Neural cell (in vitro differentiated cells): ENCODE data around the gene ITFG1. TPM values are rescaled to one million over a fixed set of nuclear protein-coding genes. Genes with fewer than 3 reads are reported as not detected.

Experiments
- H2AFZ ChIP-seq: fragments of 200-600, 300-800 bp; sonication (generic), shearing (Covaris generic); 2 replicates; pipeline ENCODE4 v1.6.0; 2014; ENCODE audit warnings: low read depth, mild to moderate bottlenecking, antibody characterized with exemption, low read length, moderate library complexity
- H3F3A ChIP-seq: fragments of 200-600 bp; shearing (Covaris generic); 2 replicates; pipeline ENCODE4 v1.6.1; 2016; ENCODE audit warnings: mild to moderate bottlenecking, moderate library complexity, mixed read lengths, antibody characterized with exemption, low read length; ENCODE audit not compliant: insufficient read depth, poor library complexity, severe bottlenecking
- H3K27ac ChIP-seq: fragments of 200-600, 300-800 bp; sonication (generic), shearing (Covaris generic); 2 replicates; pipeline ENCODE4 v1.5.1; 2014; ENCODE audit warnings: mild to moderate bottlenecking, low read length, moderate library complexity
- H3K27me3 ChIP-seq: fragments of 300-800, 200-600 bp; sonication (generic), shearing (Covaris generic); 2 replicates; pipeline ENCODE4 v1.6.0; 2014; ENCODE audit warnings: mild to moderate bottlenecking, low read depth, low read length, moderate library complexity; ENCODE audit not compliant: insufficient read depth
- H3K36me3 ChIP-seq: fragments of 300-800, 200-600 bp; sonication (generic), shearing (Covaris generic); 2 replicates; pipeline ENCODE4 v1.5.1; 2014; ENCODE audit warnings: mild to moderate bottlenecking, antibody characterized with exemption, low read length, moderate library complexity; ENCODE audit not compliant: insufficient read depth
- H3K4me2 ChIP-seq: fragments of 300-800, 200-600 bp; sonication (generic), shearing (Covaris generic); 2 replicates; pipeline ENCODE4 v1.6.0; 2014; ENCODE audit warnings: mild to moderate bottlenecking, low read length
- H3K4me3 ChIP-seq: fragments of 300-800, 200-600 bp; sonication (generic), shearing (Covaris generic); 2 replicates; pipeline ENCODE4 v1.5.1; 2014; ENCODE audit warnings: mild to moderate bottlenecking, low read length, moderate library complexity
- H3K79me2 ChIP-seq: fragments of 200-600 bp; shearing (Covaris generic); replicated peaks from 2 replicates; pipeline ENCODE4 v1.6.0; 2014; ENCODE audit warnings: mild to moderate bottlenecking, low read length, moderate library complexity; ENCODE audit not compliant: insufficient read depth
- H3K9ac ChIP-seq: fragments of 300-800, 200-600 bp; sonication (generic), shearing (Covaris generic); 2 replicates; pipeline ENCODE4 v1.6.1; 2016; ENCODE audit warnings: mild to moderate bottlenecking, low read length, mixed read lengths
- H3K9me2 ChIP-seq: fragments of 200-600 bp; shearing (Covaris generic); 2 replicates; pipeline ENCODE4 v1.6.1; 2016; ENCODE audit warnings: mild to moderate bottlenecking, low read length, mixed read lengths; ENCODE audit not compliant: insufficient read depth
- H3K9me3 ChIP-seq: fragments of 200-600, 300-800 bp; sonication (generic), shearing (Covaris generic); 2 replicates; pipeline ENCODE4 v1.6.1; 2016; ENCODE audit warnings: mild to moderate bottlenecking, mixed run types, low read length, moderate library complexity, mixed read lengths
- H4K20me1 ChIP-seq: fragments of 200-600 bp; shearing (Covaris generic); 2 replicates; pipeline ENCODE4 v1.6.1; 2016; ENCODE audit warnings: mild to moderate bottlenecking, mixed run types; ENCODE audit not compliant: insufficient read depth
- EP300 ChIP-seq: fragments of 450-650 bp; conservative IDR thresholded peaks from 2 replicates; pipeline ENCODE4 v1.6.1; 2014; ENCODE audit warnings: antibody characterized with exemption, mild to moderate bottlenecking, moderate library complexity; ENCODE audit not compliant: poor library complexity, severe bottlenecking
- EZH2 ChIP-seq: fragments of 200-600, 300-800 bp; shearing (Covaris generic), sonication (generic); IDR thresholded peaks from 2 replicates; pipeline ENCODE4 v1.6.1; 2014; ENCODE audit warnings: antibody characterized with exemption, low read length, borderline replicate concordance, mild to moderate bottlenecking; ENCODE audit not compliant: insufficient read depth, poor library complexity, severe bottlenecking
- MXI1 ChIP-seq: fragments of 450-650 bp; conservative IDR thresholded peaks from 2 replicates; pipeline ENCODE4 v1.6.1; 2014; ENCODE audit warnings: antibody characterized with exemption, mild to moderate bottlenecking; ENCODE audit not compliant: poor library complexity, severe bottlenecking
- POLR2AphosphoS5 ChIP-seq: IDR thresholded peaks from 2 replicates; pipeline ENCODE4 v1.6.1; 2012
- RAD21 ChIP-seq: fragments of 450-650 bp; conservative IDR thresholded peaks from 2 replicates; pipeline ENCODE4 v1.6.1; 2014; ENCODE audit warnings: antibody characterized with exemption, mild to moderate bottlenecking, moderate library complexity
- SMC3 ChIP-seq: fragments of 450-650 bp; conservative IDR thresholded peaks from 2 replicates; pipeline ENCODE4 v1.6.1; 2014; ENCODE audit warnings: antibody characterized with exemption, mild to moderate bottlenecking, moderate library complexity; ENCODE audit not compliant: poor library complexity
- TAF1 ChIP-seq: IDR thresholded peaks from 2 replicates; pipeline ENCODE4 v1.6.1; 2012; ENCODE audit warnings: low read depth
- polyA plus RNA-seq: library from polyadenylated mRNA; depleted of rRNA; stranded (reverse); fragments of >200 nt; gene quantifications from 2 replicates; pipeline ENCODE4 v1.2.3, GENCODE V29; 2014
- TF ChIP-seq, protein P1 (sequence below): fragments of 450-650 bp; IDR thresholded peaks from 2 replicates; pipeline ENCODE4 v1.5.1; 2014; ENCODE audit warnings: antibody characterized with exemption, mild to moderate bottlenecking, moderate library complexity; ENCODE audit not compliant: poor library complexity, severe bottlenecking
- TF ChIP-seq, protein P2 (sequence below): IDR thresholded peaks from 2 replicates; pipeline ENCODE4 v1.6.1; 2012; ENCODE audit warnings: borderline replicate concordance

The ITFG1 gene
- polyA plus RNA-seq, 1 donor from 2014 or later: 155 TPM

DNA sequence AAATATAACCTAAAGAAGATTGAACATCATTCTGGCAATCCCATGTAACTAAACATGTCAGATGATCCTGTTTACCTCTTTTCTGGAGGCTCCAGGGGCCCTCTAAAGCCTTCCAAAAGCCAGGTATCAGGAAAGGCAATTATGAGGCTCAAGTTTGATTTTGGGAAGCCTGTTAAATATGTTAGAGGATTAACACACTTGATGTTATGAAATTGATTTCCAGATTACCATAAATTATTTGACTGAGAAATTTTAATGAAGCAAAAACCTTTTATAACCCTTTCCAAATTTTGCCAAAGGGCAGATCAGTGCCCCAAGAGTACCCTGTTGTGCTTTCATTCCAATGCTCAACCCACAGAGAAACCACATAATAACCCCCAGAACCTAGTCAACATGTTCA lies 29.6 kb upstream of the ITFG1 start:
- no peak overlapping the region for H3K4me2 ChIP-seq
- no peak overlapping the region for H3K27ac ChIP-seq
- H3K9me3 ChIP-seq: peaks cover 5% of the 10 kb centered on the region
- H3K36me3 ChIP-seq: no peaks in the 10 kb centered on the region
- H3K27me3 ChIP-seq: no peaks in the 10 kb centered on the region
- H2AFZ ChIP-seq: no peak overlapping the region
- TF ChIP-seq EZH2 (no peak), TAF1 (no peak), SMC3 (no peak), POLR2AphosphoS5 (no peak), EP300 (no peak), RAD21 (no peak)
- TF ChIP-seq, protein P1, sequence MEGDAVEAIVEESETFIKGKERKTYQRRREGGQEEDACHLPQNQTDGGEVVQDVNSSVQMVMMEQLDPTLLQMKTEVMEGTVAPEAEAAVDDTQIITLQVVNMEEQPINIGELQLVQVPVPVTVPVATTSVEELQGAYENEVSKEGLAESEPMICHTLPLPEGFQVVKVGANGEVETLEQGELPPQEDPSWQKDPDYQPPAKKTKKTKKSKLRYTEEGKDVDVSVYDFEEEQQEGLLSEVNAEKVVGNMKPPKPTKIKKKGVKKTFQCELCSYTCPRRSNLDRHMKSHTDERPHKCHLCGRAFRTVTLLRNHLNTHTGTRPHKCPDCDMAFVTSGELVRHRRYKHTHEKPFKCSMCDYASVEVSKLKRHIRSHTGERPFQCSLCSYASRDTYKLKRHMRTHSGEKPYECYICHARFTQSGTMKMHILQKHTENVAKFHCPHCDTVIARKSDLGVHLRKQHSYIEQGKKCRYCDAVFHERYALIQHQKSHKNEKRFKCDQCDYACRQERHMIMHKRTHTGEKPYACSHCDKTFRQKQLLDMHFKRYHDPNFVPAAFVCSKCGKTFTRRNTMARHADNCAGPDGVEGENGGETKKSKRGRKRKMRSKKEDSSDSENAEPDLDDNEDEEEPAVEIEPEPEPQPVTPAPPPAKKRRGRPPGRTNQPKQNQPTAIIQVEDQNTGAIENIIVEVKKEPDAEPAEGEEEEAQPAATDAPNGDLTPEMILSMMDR: no peak
- TF ChIP-seq, protein P2, sequence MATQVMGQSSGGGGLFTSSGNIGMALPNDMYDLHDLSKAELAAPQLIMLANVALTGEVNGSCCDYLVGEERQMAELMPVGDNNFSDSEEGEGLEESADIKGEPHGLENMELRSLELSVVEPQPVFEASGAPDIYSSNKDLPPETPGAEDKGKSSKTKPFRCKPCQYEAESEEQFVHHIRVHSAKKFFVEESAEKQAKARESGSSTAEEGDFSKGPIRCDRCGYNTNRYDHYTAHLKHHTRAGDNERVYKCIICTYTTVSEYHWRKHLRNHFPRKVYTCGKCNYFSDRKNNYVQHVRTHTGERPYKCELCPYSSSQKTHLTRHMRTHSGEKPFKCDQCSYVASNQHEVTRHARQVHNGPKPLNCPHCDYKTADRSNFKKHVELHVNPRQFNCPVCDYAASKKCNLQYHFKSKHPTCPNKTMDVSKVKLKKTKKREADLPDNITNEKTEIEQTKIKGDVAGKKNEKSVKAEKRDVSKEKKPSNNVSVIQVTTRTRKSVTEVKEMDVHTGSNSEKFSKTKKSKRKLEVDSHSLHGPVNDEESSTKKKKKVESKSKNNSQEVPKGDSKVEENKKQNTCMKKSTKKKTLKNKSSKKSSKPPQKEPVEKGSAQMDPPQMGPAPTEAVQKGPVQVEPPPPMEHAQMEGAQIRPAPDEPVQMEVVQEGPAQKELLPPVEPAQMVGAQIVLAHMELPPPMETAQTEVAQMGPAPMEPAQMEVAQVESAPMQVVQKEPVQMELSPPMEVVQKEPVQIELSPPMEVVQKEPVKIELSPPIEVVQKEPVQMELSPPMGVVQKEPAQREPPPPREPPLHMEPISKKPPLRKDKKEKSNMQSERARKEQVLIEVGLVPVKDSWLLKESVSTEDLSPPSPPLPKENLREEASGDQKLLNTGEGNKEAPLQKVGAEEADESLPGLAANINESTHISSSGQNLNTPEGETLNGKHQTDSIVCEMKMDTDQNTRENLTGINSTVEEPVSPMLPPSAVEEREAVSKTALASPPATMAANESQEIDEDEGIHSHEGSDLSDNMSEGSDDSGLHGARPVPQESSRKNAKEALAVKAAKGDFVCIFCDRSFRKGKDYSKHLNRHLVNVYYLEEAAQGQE: no peak
- H3K9me2 ChIP-seq: no peaks in the 10 kb centered on the region
- no peak overlapping the region for H3K9ac ChIP-seq
- H3F3A ChIP-seq: no peaks in the 10 kb centered on the region
- H3K4me3 ChIP-seq: no peak overlapping the region
- no peaks in the 10 kb centered on the region for H3K79me2 ChIP-seq
- H4K20me1 ChIP-seq: no peaks in the 10 kb centered on the region

DNA sequence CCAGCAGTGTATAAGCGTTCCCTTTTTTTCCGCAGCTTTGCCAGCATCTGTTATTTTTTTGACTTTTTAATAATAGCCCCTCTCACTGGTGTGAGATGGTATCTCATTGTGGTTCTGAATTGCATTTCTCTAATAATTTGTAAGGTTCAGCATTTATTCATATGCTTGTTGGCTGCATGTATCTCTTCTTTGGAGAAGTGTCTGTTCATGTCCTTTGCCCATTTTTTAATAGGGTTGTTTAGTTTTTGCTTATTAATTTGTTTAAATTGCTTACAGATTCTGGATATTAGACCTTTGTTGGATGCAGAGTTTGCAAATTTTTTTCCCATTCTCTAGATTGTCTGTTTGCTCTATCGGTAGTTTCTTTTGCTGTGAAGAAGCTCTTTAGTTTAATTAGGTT lies 27.2 kb upstream of the ITFG1 start:
- H3K36me3 ChIP-seq: no peaks in the 10 kb centered on the region
- no peak overlapping the region for H2AFZ ChIP-seq
- no peaks in the 10 kb centered on the region for H3K9me2 ChIP-seq
- no peak for TF ChIP-seq RAD21
- no peaks in the 10 kb centered on the region for H3K27me3 ChIP-seq
- no peak overlapping the region for H3K4me2 ChIP-seq
- no peak overlapping the region for H3K4me3 ChIP-seq
- H3K9ac ChIP-seq: no peak overlapping the region
- H3K9me3 ChIP-seq: peaks cover 5% of the 10 kb centered on the region
- no peaks in the 10 kb centered on the region for H3K79me2 ChIP-seq
- H3K27ac ChIP-seq: no peak overlapping the region
- H3F3A ChIP-seq: no peaks in the 10 kb centered on the region
- H4K20me1 ChIP-seq: no peaks in the 10 kb centered on the region

DNA sequence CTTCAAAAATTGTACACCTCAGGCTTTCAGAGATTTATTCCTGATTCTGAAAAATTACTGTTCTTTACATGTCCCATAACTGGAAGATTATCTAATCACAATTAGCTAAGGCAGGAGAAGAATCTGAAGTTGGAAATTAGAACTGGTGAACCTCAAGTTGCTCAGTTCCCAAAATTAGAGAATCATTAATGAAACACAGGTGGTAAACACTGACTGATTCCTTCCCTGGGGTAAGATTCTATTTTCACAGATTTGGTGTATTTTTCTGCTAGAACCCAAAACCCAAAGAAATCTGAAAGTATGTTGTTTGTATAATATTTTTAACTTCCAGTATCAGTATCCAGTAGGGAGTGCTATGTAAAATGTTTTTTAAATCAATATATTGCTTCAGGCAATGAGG lies 26.0 kb upstream of the ITFG1 start:
- no peaks in the 10 kb centered on the region for H3K36me3 ChIP-seq
- no peak overlapping the region for H3K27ac ChIP-seq
- H3F3A ChIP-seq: no peaks in the 10 kb centered on the region
- TF ChIP-seq EZH2 (no peak), TAF1 (no peak), POLR2AphosphoS5 (no peak), MXI1 (no peak), RAD21 (no peak), SMC3 (no peak), EP300 (no peak)
- TF ChIP-seq, protein P1: no peak
- TF ChIP-seq, protein P2: no peak
- no peak overlapping the region for H3K4me3 ChIP-seq
- peaks cover 5% of the 10 kb centered on the region for H3K9me3 ChIP-seq
- no peak overlapping the region for H3K4me2 ChIP-seq
- H3K79me2 ChIP-seq: no peaks in the 10 kb centered on the region
- no peaks in the 10 kb centered on the region for H3K27me3 ChIP-seq
- H3K9ac ChIP-seq: no peak overlapping the region
- H3K9me2 ChIP-seq: no peaks in the 10 kb centered on the region
- no peak overlapping the region for H2AFZ ChIP-seq
- no peaks in the 10 kb centered on the region for H4K20me1 ChIP-seq
